HG02938 (cell line): ENCODE data around the gene STRBP.

Experiments used
- ATAC-seq: cut with Tn5 transposase; IDR thresholded peaks from one replicate; pipeline ENCODE4 v1.9.1; 2021; ENCODE audit warnings: mild to moderate bottlenecking, moderate library complexity; ENCODE audit not compliant: unreplicated experiment

The STRBP gene

DNA sequence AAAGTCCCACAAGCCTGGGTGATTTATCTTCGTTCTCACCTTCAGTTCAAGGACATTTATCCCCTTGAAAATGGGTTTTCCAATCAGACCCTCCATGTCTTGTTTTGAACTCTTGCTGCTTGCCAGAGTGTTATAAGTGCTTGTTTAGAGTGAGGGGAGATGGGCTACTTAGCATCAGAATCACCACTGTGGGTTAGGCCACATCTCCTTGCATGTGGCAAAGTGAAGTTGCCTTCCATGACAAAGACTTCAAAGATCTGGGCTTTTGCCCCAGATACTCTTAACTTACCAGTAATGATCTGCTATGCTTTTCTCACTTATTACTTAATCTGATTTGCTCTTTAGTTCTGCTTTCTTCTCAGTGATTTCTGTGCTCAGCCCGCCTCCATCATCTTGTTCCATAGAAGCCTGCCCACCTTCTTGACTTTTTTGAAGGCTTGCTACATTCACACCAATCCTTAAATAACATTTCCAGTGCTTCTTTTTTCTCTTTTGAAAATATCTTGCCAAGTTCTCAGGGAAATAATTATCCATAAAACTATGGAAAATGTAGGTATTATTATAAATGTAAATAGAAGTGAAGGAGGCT lies 195.9 kb downstream of the STRBP start:
- ATAC-seq = no peak
